A673 (cell line): ENCODE data around the gene DIP2C. TPM values are rescaled to one million over a fixed set of nuclear protein-coding genes. Genes with fewer than 3 reads are reported as not detected.

ENCODE experiments used
- BruUV-seq: library from RNA; stranded (reverse); fragments of 400-500 nt; replicated peaks from 2 replicates; lab custom pipeline; 2021; lab: Mats Ljungman, UMichigan
- CTCF ChIA-PET: fragments of 300-600 bp; sonication (Branson Sonifier 250); formaldehyde crosslinking; loops from one replicate; lab custom pipeline; 2022; ENCODE audit warnings: antibody characterized with exemption; lab: Charles Lee
- POLR2A ChIA-PET: fragments of 300-600 bp; sonication (Branson Sonifier 250); formaldehyde crosslinking; loops from one replicate; lab custom pipeline; 2022; ENCODE audit warnings: antibody characterized with exemption; ENCODE audit not compliant: low non-redundant PET; lab: Charles Lee
- DNase-seq: peaks from one replicate; pipeline ENCODE4 v3.0.0-alpha.2; 2015; ENCODE audit warnings: low spot score
- H3K27ac ChIP-seq: fragments of 200-600 bp; sonication (generic); 2 replicates; pipeline ENCODE4 v1.5.1; 2016; ENCODE audit warnings: mixed run types, low read depth, mild to moderate bottlenecking, mixed read lengths, antibody characterized with exemption, low read length; ENCODE audit not compliant: poor library complexity, severe bottlenecking
- H3K27me3 ChIP-seq: fragments of 200-600 bp; sonication (generic); replicated peaks from 2 replicates; pipeline ENCODE4 v1.6.1; 2017; ENCODE audit warnings: mixed run types, low read depth, mild to moderate bottlenecking, mixed read lengths, antibody characterized with exemption, low read length; ENCODE audit not compliant: insufficient read depth, poor library complexity
- H3K36me3 ChIP-seq: fragments of 200-600 bp; sonication (generic); 2 replicates; pipeline ENCODE4 v1.6.1; 2016; ENCODE audit warnings: mixed run types, mild to moderate bottlenecking, mixed read lengths, antibody characterized with exemption, low read length; ENCODE audit not compliant: insufficient read depth, poor library complexity, severe bottlenecking
- H3K4me1 ChIP-seq: fragments of 200-600 bp; sonication (generic); 2 replicates; pipeline ENCODE4 v1.6.1; 2017; ENCODE audit warnings: mixed run types, mild to moderate bottlenecking, mixed read lengths, antibody characterized with exemption, low read length; ENCODE audit not compliant: insufficient read depth, poor library complexity, severe bottlenecking
- H3K4me3 ChIP-seq: fragments of 200-600 bp; sonication (generic); 2 replicates; pipeline ENCODE4 v1.5.1; 2016; ENCODE audit warnings: low read depth, mixed run types, mild to moderate bottlenecking, mixed read lengths, low read length; ENCODE audit not compliant: poor library complexity, severe bottlenecking
- H3K9me3 ChIP-seq: fragments of 200-600 bp; sonication (generic); 2 replicates; pipeline ENCODE4 v1.6.1; 2016; ENCODE audit warnings: mixed run types, low read depth, mild to moderate bottlenecking, mixed read lengths, antibody characterized with exemption, low read length; ENCODE audit not compliant: poor library complexity, severe bottlenecking
- CTCF ChIP-seq: fragments of 300-800, 200-600 bp; sonication (generic); conservative IDR thresholded peaks from 2 replicates; pipeline ENCODE4 v1.5.1; 2017; ENCODE audit warnings: low read depth, mild to moderate bottlenecking, antibody characterized with exemption, low read length, moderate library complexity, mixed read lengths
- EZH2 ChIP-seq: fragments of 200-600 bp; sonication (generic); IDR thresholded peaks from 2 replicates; pipeline ENCODE4 v1.6.1; 2017; ENCODE audit warnings: borderline replicate concordance, low read depth, mild to moderate bottlenecking, mixed read lengths, antibody characterized with exemption, low read length; ENCODE audit not compliant: poor library complexity, severe bottlenecking
- intact Hi-C: fragments of 100-400 bp; cut with micrococcal nuclease; formaldehyde crosslinking; loops from one replicate; pipeline ENCODE4 v1.10.0; 2022; ENCODE audit not compliant: unreplicated experiment
- total RNA-seq: library from RNA; stranded (reverse); gene quantifications from 2 replicates; pipeline ENCODE4 v1.2.3, GENCODE V29; 2021

DIP2C gene
- total RNA-seq, 1 experiment from 2014 or later: 13.2 TPM

- CTCF ChIA-PET: no interaction called here
- H3K4me1 ChIP-seq: no peaks in the 10 kb centered on the region
- no peaks in the 10 kb centered on the region for H3K27me3 ChIP-seq
- H3K36me3 ChIP-seq: no peaks in the 10 kb centered on the region
- TF ChIP-seq CTCF: no peak
- TF ChIP-seq EZH2: no peak
- BruUV-seq: no TSS peak
- no peak overlapping the region for H3K4me3 ChIP-seq
- no peak overlapping the region for H3K27ac ChIP-seq
- intact Hi-C loops: no loop called here
- POLR2A ChIA-PET: no interaction called here
- peaks cover 15% of the 10 kb centered on the region for H3K9me3 ChIP-seq
- no peak for DNase-seq
These were observed 28.0 kb upstream of the DIP2C start for GRCh38 chr10:717458-717857.

- no TSS peak for BruUV-seq
- no peaks in the 10 kb centered on the region for H3K36me3 ChIP-seq
- H3K27me3 ChIP-seq: no peaks in the 10 kb centered on the region
- DNase-seq: no peak
- no peaks in the 10 kb centered on the region for H3K4me1 ChIP-seq
- CTCF ChIA-PET: no interaction called here
- POLR2A ChIA-PET: no interaction called here
- peaks cover 15% of the 10 kb centered on the region for H3K9me3 ChIP-seq
- H3K4me3 ChIP-seq: no peak overlapping the region
- H3K27ac ChIP-seq: no peak overlapping the region
- intact Hi-C loops: no loop called here
- TF ChIP-seq EZH2 (no peak), CTCF (no peak)
These were observed 27.4 kb upstream of the DIP2C start for GRCh38 chr10:716821-717220.

GRCh38 chr10:714214-714613 lies 24.7 kb upstream of the DIP2C start:
- Histone ChIP-seq H3K27me3 (no peaks in the 10 kb centered on the region), H3K4me1 (no peaks in the 10 kb centered on the region), H3K4me3 (no peak overlapping the region), H3K36me3 (no peaks in the 10 kb centered on the region), H3K27ac (no peak overlapping the region), H3K9me3 (peaks cover 15% of the 10 kb centered on the region)
- TF ChIP-seq CTCF: no peak
- TF ChIP-seq EZH2: no peak
- intact Hi-C loops: no loop called here
- BruUV-seq: no TSS peak
- POLR2A ChIA-PET: no interaction called here
- DNase-seq: no peak
- CTCF ChIA-PET: no interaction called here
